Ascending aorta (tissue), 2 donors: ENCODE results near the gene FEN1. TPM values are rescaled to one million over a fixed set of nuclear protein-coding genes. Genes with fewer than 3 reads are reported as not detected.

Experiments used
- DNase-seq, 2 donors: peaks; one replicate each; pipeline ENCODE4 v3.0.0-alpha.2; 2019; ENCODE audit warnings: low spot score in 2 of 2
- H3K27ac ChIP-seq, 2 donors: fragments of 200-600 bp; sonication (generic); one replicate each; pipeline ENCODE4 v1.5.1; 2016 to 2017; ENCODE audit warnings: mild to moderate bottlenecking in 1 of 2
- H3K27me3 ChIP-seq: fragments of 200-600 bp; sonication (generic); one replicate; pipeline ENCODE4 v1.5.1; 2017
- H3K36me3 ChIP-seq, 2 donors: fragments of 200-600 bp; sonication (generic); one replicate each; pipeline ENCODE4 v1.5.1; 2016
- H3K4me1 ChIP-seq, 2 donors: fragments of 200-600 bp; sonication (generic); one replicate each; pipeline ENCODE4 v1.5.1; 2016 to 2017; ENCODE audit warnings: mild to moderate bottlenecking in 1 of 2
- H3K4me3 ChIP-seq, 2 donors: fragments of 200-600 bp; sonication (generic); one replicate each; pipeline ENCODE4 v1.5.1; 2016 to 2017; ENCODE audit warnings: mild to moderate bottlenecking in 1 of 2
- H3K9me3 ChIP-seq, 2 donors: fragments of 200-600 bp; sonication (generic); one replicate each; pipeline ENCODE4 v1.5.1; 2016
- CTCF ChIP-seq, 3 experiments: fragments of 200-600 bp in 2 of 3; fragments of 450-650 bp in 1 of 3; sonication (generic) in 2 of 3; IDR thresholded peaks; one replicate each; pipeline ENCODE4 v1.5.1; 2016 to 2019; ENCODE audit warnings: antibody characterized with exemption in 3 of 3, mild to moderate bottlenecking in 1 of 3, moderate library complexity in 1 of 3
- intact Hi-C: fragments of 100-400 bp; cut with DNase I; formaldehyde crosslinking; loops from one replicate; pipeline ENCODE4 v1.15.1; 2023
- total RNA-seq: library from RNA; depleted of rRNA; stranded (reverse); fragments of >200 nt; gene quantifications from one replicate; pipeline ENCODE4 v1.1.0, GENCODE V29; 2016

Gene FEN1
- total RNA-seq, 1 donor from 2014 or later, result 1.5 TPM

DNA sequence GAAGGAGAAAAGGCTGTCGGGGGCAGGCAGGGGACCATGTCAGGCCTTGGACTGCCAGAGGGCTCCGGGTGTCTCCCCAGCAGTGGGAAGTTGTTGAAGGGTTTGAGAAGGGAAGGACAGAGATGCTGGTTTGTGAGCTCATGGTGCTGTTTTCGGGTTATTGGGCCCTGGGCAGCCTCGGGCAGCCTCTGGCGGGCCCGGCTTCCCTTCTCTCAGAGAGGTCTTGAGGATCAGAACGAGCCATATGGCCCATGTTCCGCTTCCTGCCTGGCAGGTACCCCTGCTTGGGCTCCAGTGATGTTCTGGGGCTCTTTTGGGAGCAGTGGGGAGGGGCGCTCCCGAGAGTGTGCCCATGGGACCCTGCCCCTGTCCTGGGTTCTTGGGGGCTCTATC, 30.5 kb upstream of the FEN1 start:
- intact Hi-C loops, result no loop called here
- no peaks in the 10 kb centered on the region for H3K36me3 ChIP-seq
- no peak for TF ChIP-seq CTCF (IDR thresholded peaks at IDR 0.05)
- H3K4me1 ChIP-seq, result no peaks in the 10 kb centered on the region
- no peak overlapping the region for H3K27ac ChIP-seq
- H3K27me3 ChIP-seq, result no peaks in the 10 kb centered on the region
- no peak overlapping the region for H3K4me3 ChIP-seq
- H3K9me3 ChIP-seq, result no peaks in the 10 kb centered on the region
- DNase-seq, result no peak

GRCh38 chr11:61762798-61763197, 29.9 kb upstream of the FEN1 start:
- H3K27ac ChIP-seq, result no peak overlapping the region
- H3K9me3 ChIP-seq, result no peaks in the 10 kb centered on the region
- no peak for TF ChIP-seq CTCF (IDR thresholded peaks at IDR 0.05)
- intact Hi-C loops, result no loop called here
- no peak overlapping the region for H3K4me3 ChIP-seq
- H3K4me1 ChIP-seq, result no peaks in the 10 kb centered on the region
- no peaks in the 10 kb centered on the region for H3K36me3 ChIP-seq
- DNase-seq, result no peak
- no peaks in the 10 kb centered on the region for H3K27me3 ChIP-seq

DNA sequence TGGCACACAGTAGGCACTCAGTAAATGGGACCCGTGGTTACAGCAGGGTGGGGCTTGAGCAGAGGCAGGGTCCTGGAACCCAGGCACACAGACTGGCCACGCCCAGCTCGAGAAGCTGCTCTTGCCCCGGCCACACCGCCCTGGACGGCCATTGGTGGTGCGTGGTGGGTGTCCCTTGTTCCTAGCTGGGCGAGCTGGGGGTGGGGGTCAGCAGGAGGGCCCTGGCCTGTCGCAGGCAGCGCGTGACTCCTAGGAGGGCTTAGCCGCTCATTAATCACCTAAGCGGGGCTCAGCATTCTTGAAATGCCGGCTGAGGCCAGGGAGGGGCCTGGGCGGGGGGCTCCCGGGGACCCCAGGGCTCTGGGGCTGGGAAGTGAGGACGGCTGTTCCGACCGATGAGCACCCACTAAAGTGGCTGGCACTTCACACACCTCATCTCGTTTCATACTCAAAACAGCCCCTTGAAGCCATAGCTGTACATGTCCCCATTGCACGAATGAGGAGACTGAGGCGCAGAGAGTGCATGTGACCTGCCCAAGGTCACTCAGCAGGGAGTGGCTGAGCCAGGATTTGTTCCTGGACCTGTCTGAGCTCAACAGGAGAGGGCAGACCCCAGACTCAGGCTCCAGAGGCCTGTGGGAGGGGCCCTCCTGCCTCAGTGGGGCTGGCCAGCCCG, 28.6 kb upstream of the FEN1 start:
- H3K4me1 ChIP-seq, result no peaks in the 10 kb centered on the region
- no peak for TF ChIP-seq CTCF (IDR thresholded peaks at IDR 0.05)
- intact Hi-C loops, result no loop called here

DNA sequence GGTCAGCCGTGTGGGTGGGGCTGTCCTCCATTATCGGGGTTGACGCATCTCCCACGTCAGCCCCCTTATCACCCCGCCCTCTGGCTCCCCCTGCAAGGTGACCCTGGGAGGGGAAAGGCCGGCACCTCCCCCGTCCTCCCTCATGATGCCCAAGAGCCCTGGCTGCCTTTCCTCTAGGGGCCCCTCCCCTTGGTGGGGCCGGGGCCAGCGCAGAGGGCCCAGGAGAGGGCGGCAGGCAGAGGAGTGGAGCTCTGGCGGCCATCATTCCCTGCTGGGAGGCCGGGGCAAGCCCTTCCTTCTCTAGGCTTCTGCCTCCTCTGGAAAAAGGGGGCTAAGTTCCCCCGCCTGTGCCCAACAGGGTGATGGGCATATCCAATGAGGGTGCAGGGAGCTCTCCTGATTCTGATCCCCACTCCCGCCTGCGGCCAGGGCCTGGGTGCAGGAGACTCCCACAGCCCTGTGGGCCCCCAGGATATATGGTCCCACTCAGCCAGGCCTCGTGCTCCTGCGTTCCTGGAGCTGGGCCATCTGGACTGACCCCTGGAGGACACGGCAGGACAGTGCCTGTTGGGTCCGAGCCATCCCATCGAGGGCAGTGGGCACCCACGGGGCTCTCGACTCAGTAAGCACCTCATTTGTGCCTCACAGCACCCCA, 28.0 kb upstream of the FEN1 start:
- Histone ChIP-seq H3K27me3 (no peaks in the 10 kb centered on the region), H3K4me3 (no peak overlapping the region), H3K36me3 (no peaks in the 10 kb centered on the region), H3K27ac (no peak overlapping the region), H3K4me1 (no peaks in the 10 kb centered on the region), H3K9me3 (no peaks in the 10 kb centered on the region)
- intact Hi-C loops, result no loop called here
- TF ChIP-seq CTCF (IDR thresholded peaks at IDR 0.05), result no peak
- DNase-seq, result no peak

More for the DNA sequence above, 28.6 kb upstream of the FEN1 start:
- H3K9me3 ChIP-seq, result no peaks in the 10 kb centered on the region
- no peak overlapping the region for H3K4me3 ChIP-seq
- no peaks in the 10 kb centered on the region for H3K27me3 ChIP-seq
- no peak for DNase-seq
- H3K36me3 ChIP-seq, result no peaks in the 10 kb centered on the region
- H3K27ac ChIP-seq, result no peak overlapping the region

DNA sequence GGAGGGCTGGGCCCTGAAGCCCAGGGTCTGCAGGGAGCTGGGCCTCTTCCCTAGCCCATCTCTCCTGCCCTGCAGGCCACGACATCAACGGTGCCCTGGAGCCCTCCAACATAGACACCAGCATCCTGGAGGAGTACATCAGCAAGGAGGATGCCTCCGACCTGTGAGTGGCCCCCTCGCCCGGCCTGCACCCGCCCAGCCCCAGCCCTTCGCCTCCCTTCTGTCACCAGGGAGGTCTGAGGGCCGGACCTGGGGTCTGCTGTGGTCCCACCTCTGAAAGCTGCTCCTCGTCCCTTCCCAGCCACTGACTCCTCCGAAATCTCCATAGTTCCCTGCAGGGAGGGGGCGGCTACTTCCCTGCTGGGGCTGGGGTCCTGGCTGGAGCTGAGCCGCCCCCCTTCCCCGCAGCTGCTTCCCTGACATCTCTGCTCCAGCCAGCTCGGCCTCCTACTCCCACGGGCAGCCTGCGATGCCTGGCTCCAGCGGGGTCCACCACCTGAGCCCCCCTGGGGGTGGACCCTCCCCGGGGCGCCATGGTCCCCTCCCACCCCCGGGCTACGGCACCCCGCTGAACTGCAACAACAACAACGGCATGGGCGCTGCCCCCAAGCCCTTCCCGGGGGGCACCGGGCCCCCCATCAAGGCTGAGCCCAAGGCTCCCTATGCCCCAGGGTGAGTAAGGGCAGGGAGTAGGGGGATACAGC, 27.0 kb upstream of the FEN1 start:
- Histone ChIP-seq H3K4me1 (no peaks in the 10 kb centered on the region), H3K36me3 (no peaks in the 10 kb centered on the region), H3K4me3 (no peak overlapping the region), H3K27ac (no peak overlapping the region), H3K27me3 (no peaks in the 10 kb centered on the region), H3K9me3 (no peaks in the 10 kb centered on the region)
- no peak for TF ChIP-seq CTCF (IDR thresholded peaks at IDR 0.05)
- intact Hi-C loops, result no loop called here
- no peak for DNase-seq
